Measurements from ENCODE around the gene PPAT.

GRCh38 chr4:56462157-56462556 is 26.7 kb upstream of the PPAT start:
- TF ChIP-seq CTCF (IDR thresholded peaks at IDR 0.05; ENCODE audit: insufficient read depth, low read depth, low read length) (no peak), EZH2 (IDR thresholded peaks at IDR 0.05; ENCODE audit: insufficient read depth, low read length) (no peak)

Measured in astrocyte (in vitro differentiated cells and primary cell).